Measurements from ENCODE around the gene LETM1. TPM values are rescaled to one million over a fixed set of nuclear protein-coding genes. Genes with fewer than 3 reads are reported as not detected.
"Not testable (repeated sequence)": the region's sequence is repeated elsewhere in the genome, so short reads cannot be mapped to it uniquely, and the experiment has no call there.

The LETM1 gene
- total RNA-seq, 8 experiments from 2014 or later, result 19.8 to 74.0 (median 30.2) TPM

- Histone ChIP-seq H3K27ac (peak overlapping the region; percentile 62 to 76), H3K4me1 (replicated peaks in 1 of 2) (peaks cover 26 to 35% of the 10 kb centered on the region in 2 donors), H3K4me3 (peak overlapping the region; percentile 50 to 93 (median 59))
- in situ Hi-C loops (cut with MboI; ENCODE audit: low pct_unique_long_range_greater_than_20kb in 2 of 9, low sequenced_read_pairs in 9 of 9, unreplicated experiment in 9 of 9), result no loop called here
- WGBS, 10 experiments, result 2% methylated on average over 11 of the region's 32 CpGs; no CpG with 5 or more reads in 9 of the 10 experiments
- ATAC-seq (replicated peaks in 6 of 8), result peak; percentile 1 to 39 (median 16)
These were observed 1.2 kb upstream of the LETM1 start for GRCh38 chr4:1856943-1857699.

GRCh38 chr4:1855333-1856070 lies 454 bp downstream of the LETM1 start:
- ATAC-seq (replicated peaks in 6 of 8), result peak in 3 of 8 experiments; percentile 33 to 50 (median 40)
- peak overlapping the region; percentile 50 to 93 (median 59) for H3K4me3 ChIP-seq
- H3K4me1 ChIP-seq (replicated peaks in 1 of 2), result peaks cover 21 to 30% of the 10 kb centered on the region in 2 donors
- H3K27ac ChIP-seq, result peak overlapping the region; percentile 19 to 64
- in situ Hi-C loops (cut with MboI; ENCODE audit: low pct_unique_long_range_greater_than_20kb in 2 of 9, low sequenced_read_pairs in 9 of 9, unreplicated experiment in 9 of 9), result no loop called here
- WGBS, 10 experiments, result 0 to 27% (median 0%) methylated on average over 1 to 18 of the region's 92 CpGs; no CpG with 5 or more reads in 5 of the 10 experiments

GRCh38 chr4:1854752-1855151 lies 1.2 kb downstream of the LETM1 start:
- H3K4me1 ChIP-seq (replicated peaks in 1 of 2), result peaks cover 21 to 30% of the 10 kb centered on the region in 2 donors
- H3K4me3 ChIP-seq, result peak overlapping the region; percentile 50 to 93 (median 59)
- H3K27ac ChIP-seq, result no peak overlapping the region
- WGBS, 10 experiments, result 0 to 60% (median 50%) methylated on average over 1 of the region's 1 CpG; no CpG with 5 or more reads in 7 of the 10 experiments
- ATAC-seq (replicated peaks in 6 of 8), result no peak
- in situ Hi-C loops (cut with MboI; ENCODE audit: low pct_unique_long_range_greater_than_20kb in 2 of 9, low sequenced_read_pairs in 9 of 9, unreplicated experiment in 9 of 9), result no loop called here

- H3K27ac ChIP-seq, result no peak overlapping the region
- in situ Hi-C loops (cut with MboI; ENCODE audit: low pct_unique_long_range_greater_than_20kb in 2 of 9, low sequenced_read_pairs in 9 of 9, unreplicated experiment in 9 of 9), result no loop called here
- no peak for ATAC-seq (replicated peaks in 6 of 8)
- WGBS, 10 experiments, result 68 to 100% (median 91%) methylated on average over 1 to 5 of the region's 9 CpGs; no CpG with 5 or more reads in 4 of the 10 experiments
- no peak overlapping the region for H3K4me3 ChIP-seq
- peaks cover 18 to 19% of the 10 kb centered on the region in 2 donors for H3K4me1 ChIP-seq (replicated peaks in 1 of 2)
These were observed 2.9 kb downstream of the LETM1 start for GRCh38 chr4:1852904-1853623.

GRCh38 chr4:1851575-1852410 lies 4.2 kb downstream of the LETM1 start:
- Histone ChIP-seq H3K4me1 (replicated peaks in 1 of 2) (peaks cover 8% of the 10 kb centered on the region in 2 donors), H3K27ac (no peak overlapping the region), H3K4me3 (no peak overlapping the region)
- 60 to 100% (median 87%) methylated on average over 1 to 6 of the region's 16 CpGs; no CpG with 5 or more reads in 3 of the 10 experiments for WGBS, 10 experiments
- in situ Hi-C loops (cut with MboI; ENCODE audit: low pct_unique_long_range_greater_than_20kb in 2 of 9, low sequenced_read_pairs in 9 of 9, unreplicated experiment in 9 of 9), result no loop called here
- ATAC-seq (replicated peaks in 6 of 8), result no peak

- in situ Hi-C loops (cut with MboI; ENCODE audit: low pct_unique_long_range_greater_than_20kb in 2 of 9, low sequenced_read_pairs in 9 of 9, unreplicated experiment in 9 of 9), result no loop called here
- no peak for ATAC-seq (replicated peaks in 6 of 8)
- 78 to 100% (median 83%) methylated on average over 1 to 11 of the region's 11 CpGs; no CpG with 5 or more reads in 5 of the 10 experiments for WGBS, 10 experiments
- H3K4me3 ChIP-seq, result no peak overlapping the region
- H3K4me1 ChIP-seq (replicated peaks in 1 of 2), result peaks cover 8% of the 10 kb centered on the region in 2 donors
- H3K27ac ChIP-seq, result no peak overlapping the region
These were observed 4.8 kb downstream of the LETM1 start for GRCh38 chr4:1851160-1851559.

GRCh38 chr4:1850276-1850675 lies 5.7 kb downstream of the LETM1 start:
- ATAC-seq (replicated peaks in 6 of 8), result no peak
- in situ Hi-C loops (cut with MboI; ENCODE audit: low pct_unique_long_range_greater_than_20kb in 2 of 9, low sequenced_read_pairs in 9 of 9, unreplicated experiment in 9 of 9), result no loop called here
- 0 to 93% (median 72%) methylated on average over 1 to 5 of the region's 10 CpGs; no CpG with 5 or more reads in 6 of the 10 experiments for WGBS, 10 experiments
- H3K27ac ChIP-seq, result no peak overlapping the region
- no peak overlapping the region for H3K4me3 ChIP-seq
- peaks cover 8% of the 10 kb centered on the region in 2 donors for H3K4me1 ChIP-seq (replicated peaks in 1 of 2)

GRCh38 chr4:1846580-1846979 lies 9.4 kb downstream of the LETM1 start:
- no peaks in the 10 kb centered on the region for H3K4me1 ChIP-seq (replicated peaks in 1 of 2)
- H3K27ac ChIP-seq, result no peak overlapping the region
- H3K4me3 ChIP-seq, result no peak overlapping the region
- no peak for ATAC-seq (replicated peaks in 6 of 8)
- 89 to 100% (median 100%) methylated on average over 1 to 2 of the region's 2 CpGs for WGBS, 10 experiments
- in situ Hi-C loops (cut with MboI; ENCODE audit: low pct_unique_long_range_greater_than_20kb in 2 of 9, low sequenced_read_pairs in 9 of 9, unreplicated experiment in 9 of 9), result no loop called here

GRCh38 chr4:1844618-1845017 lies 11.3 kb downstream of the LETM1 start:
- H3K4me1 ChIP-seq (replicated peaks in 1 of 2); H3K27ac ChIP-seq; H3K4me3 ChIP-seq; in situ Hi-C loops (cut with MboI; ENCODE audit: low pct_unique_long_range_greater_than_20kb in 2 of 9, low sequenced_read_pairs in 9 of 9, unreplicated experiment in 9 of 9); ATAC-seq (replicated peaks in 6 of 8): not testable (repeated sequence)
- 60 to 100% (median 100%) methylated on average over 1 to 2 of the region's 10 CpGs; no CpG with 5 or more reads in 3 of the 10 experiments for WGBS, 10 experiments

GRCh38 chr4:1843852-1844251 lies 12.1 kb downstream of the LETM1 start:
- in situ Hi-C loops (cut with MboI; ENCODE audit: low pct_unique_long_range_greater_than_20kb in 2 of 9, low sequenced_read_pairs in 9 of 9, unreplicated experiment in 9 of 9), result no loop called here
- WGBS, 10 experiments, result 0 to 100% (median 95%) methylated on average over 1 to 6 of the region's 10 CpGs; no CpG with 5 or more reads in 4 of the 10 experiments
- Histone ChIP-seq H3K4me3 (no peak overlapping the region), H3K27ac (no peak overlapping the region), H3K4me1 (replicated peaks in 1 of 2) (no peaks in the 10 kb centered on the region)
- ATAC-seq (replicated peaks in 6 of 8), result peak in 1 of 8 experiments; percentile 16

GRCh38 chr4:1842993-1843448 lies 12.9 kb downstream of the LETM1 start:
- in situ Hi-C loops (cut with MboI; ENCODE audit: low pct_unique_long_range_greater_than_20kb in 2 of 9, low sequenced_read_pairs in 9 of 9, unreplicated experiment in 9 of 9), result no loop called here
- no peak overlapping the region for H3K27ac ChIP-seq
- no peaks in the 10 kb centered on the region for H3K4me1 ChIP-seq (replicated peaks in 1 of 2)
- H3K4me3 ChIP-seq, result no peak overlapping the region
- WGBS, 10 experiments, result 40 to 96% (median 90%) methylated on average over 1 to 13 of the region's 17 CpGs; no CpG with 5 or more reads in 3 of the 10 experiments
- peak in 1 of 8 experiments; percentile 58 for ATAC-seq (replicated peaks in 6 of 8)

GRCh38 chr4:1842339-1842895 lies 13.5 kb downstream of the LETM1 start:
- in situ Hi-C loops (cut with MboI; ENCODE audit: low pct_unique_long_range_greater_than_20kb in 2 of 9, low sequenced_read_pairs in 9 of 9, unreplicated experiment in 9 of 9), result no loop called here
- WGBS, 10 experiments, result 80 to 100% (median 87%) methylated on average over 1 to 6 of the region's 13 CpGs; no CpG with 5 or more reads in 3 of the 10 experiments
- no peak overlapping the region for H3K27ac ChIP-seq
- no peak for ATAC-seq (replicated peaks in 6 of 8)
- no peak overlapping the region for H3K4me3 ChIP-seq
- no peaks in the 10 kb centered on the region for H3K4me1 ChIP-seq (replicated peaks in 1 of 2)

Measured in motor neuron (in vitro differentiated cells).